GM18498 (cell line): Measurements from ENCODE around the gene RRAS2.

Source experiments
- ATAC-seq: cut with Tn5 transposase; IDR thresholded peaks from one replicate; pipeline ENCODE4 v1.9.1; 2021; ENCODE audit warnings: mild to moderate bottlenecking, moderate library complexity; ENCODE audit not compliant: unreplicated experiment

Gene RRAS2

DNA sequence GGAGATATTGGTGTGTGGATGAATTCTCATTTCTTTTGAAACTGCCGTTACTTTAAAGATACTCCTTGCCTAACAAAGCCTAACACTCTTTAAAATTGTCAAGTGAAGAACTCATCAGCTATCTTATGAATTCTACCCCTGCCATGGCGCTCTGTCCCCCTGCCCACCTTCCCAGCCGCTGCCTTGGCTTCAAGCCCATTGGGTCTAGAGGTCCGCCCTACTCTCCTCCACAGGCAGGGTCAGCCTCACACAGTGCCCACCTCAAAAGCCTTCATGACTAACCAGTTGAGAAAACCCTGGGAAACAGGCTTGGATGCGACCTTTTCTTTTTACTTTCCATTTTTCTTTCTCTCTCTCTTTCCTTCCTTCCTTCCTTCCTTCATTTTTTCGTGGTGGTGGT is 128.6 kb downstream of the RRAS2 start:
- ATAC-seq, result no peak

DNA sequence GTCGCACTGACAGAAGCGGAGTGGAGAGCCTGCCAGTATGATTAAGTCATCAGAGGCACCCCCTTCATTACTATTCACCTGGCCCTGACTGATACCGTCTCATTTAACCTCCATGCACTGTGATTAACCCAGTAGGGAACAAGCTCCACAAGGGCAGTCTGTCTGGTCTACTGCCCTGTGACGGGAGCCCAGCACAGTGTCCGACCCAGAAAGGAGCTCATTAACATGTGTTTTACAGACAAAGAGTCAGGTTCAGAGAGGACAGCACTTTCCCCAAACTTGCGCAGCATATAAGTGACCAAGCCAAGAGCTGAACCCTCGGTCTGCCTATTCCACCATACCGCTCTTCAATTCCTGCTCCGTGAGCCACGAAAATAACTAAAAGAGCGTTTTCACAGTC is 129.5 kb downstream of the RRAS2 start:
- no peak for ATAC-seq

DNA sequence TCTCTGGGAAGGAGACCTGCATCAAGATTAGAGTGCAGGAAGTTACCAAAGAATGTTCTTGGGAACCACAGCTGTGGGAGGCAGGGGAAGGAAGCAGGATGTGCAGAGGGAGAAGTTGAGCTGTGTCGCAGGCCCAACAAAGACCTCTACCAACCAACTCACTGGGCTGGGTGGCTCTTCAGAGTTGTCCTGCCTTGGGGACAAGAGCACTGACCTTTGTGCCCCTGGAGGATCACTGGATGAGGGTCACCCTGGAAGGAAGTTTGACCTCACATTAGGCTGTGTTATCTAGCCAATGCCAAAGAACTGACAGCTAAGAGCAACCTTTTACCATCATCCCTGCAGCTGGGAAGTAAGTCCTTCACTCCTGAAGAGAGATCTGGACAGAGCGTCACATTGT is 130.6 kb downstream of the RRAS2 start:
- no peak for ATAC-seq
